HL-60/S4 treated with retinoic acid at 250 ng/mL for 4 days and 3 days (cell line): ENCODE data around the gene MICU1.

ENCODE experiments used
- in situ Hi-C: fragments of 300-500 bp; cut with MboI; formaldehyde crosslinking; loops from 2 replicates; pipeline ENCODE4 v1.7.0; 2022; ENCODE audit warnings: low sequenced_read_pairs

Gene MICU1

GRCh38 chr10:72630144-72630543 is 4.3 kb upstream of the MICU1 start:
- in situ Hi-C loops, result no loop called here

- in situ Hi-C loops, result no loop called here
These were observed 520 bp upstream of the MICU1 start for GRCh38 chr10:72626444-72626754.

- in situ Hi-C loops, result no loop called here
These were observed 637 bp downstream of the MICU1 start for GRCh38 chr10:72625276-72625607.

DNA sequence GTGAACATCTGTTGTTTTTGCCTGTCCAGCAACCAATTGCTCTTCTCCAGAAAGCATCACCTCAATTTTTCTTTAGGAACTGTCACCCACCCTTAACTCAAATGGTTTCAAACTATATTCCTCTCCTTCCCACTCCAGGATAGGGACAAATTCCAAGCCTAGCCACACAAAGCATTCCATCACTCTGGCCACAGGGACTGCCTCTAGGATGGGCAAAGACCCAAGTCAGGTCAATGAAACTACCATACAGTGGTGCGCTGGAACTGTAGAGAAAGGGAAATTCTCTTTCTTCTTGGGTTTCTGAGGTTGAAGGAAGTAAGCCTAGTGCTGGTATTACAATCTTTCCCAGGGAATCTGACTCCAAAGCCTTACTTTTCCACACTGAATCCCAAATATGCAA is 3.6 kb downstream of the MICU1 start:
- in situ Hi-C loops, result no loop called here

DNA sequence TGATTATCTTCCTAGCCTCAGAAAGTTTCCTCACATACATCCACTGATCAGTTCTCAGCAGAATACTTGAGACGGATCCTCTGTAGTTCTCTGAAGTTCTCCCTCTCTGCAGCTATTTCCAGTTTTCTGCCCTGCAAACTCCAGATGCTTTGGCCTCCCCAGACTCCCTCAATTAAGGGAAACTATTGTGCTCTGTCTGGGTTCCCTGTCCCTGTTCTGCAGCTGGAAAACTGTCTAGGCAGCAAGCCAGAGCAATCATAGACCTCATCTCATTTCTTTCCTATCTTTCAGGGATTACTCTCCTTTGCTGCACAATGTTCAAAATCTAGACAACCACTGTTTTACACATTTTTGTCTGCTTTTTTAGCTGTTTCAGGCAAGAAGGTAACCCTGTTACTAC is 9.2 kb downstream of the MICU1 start:
- in situ Hi-C loops, result no loop called here

- in situ Hi-C loops, result no loop called here
These were observed 9.9 kb downstream of the MICU1 start for GRCh38 chr10:72615970-72616369.

DNA sequence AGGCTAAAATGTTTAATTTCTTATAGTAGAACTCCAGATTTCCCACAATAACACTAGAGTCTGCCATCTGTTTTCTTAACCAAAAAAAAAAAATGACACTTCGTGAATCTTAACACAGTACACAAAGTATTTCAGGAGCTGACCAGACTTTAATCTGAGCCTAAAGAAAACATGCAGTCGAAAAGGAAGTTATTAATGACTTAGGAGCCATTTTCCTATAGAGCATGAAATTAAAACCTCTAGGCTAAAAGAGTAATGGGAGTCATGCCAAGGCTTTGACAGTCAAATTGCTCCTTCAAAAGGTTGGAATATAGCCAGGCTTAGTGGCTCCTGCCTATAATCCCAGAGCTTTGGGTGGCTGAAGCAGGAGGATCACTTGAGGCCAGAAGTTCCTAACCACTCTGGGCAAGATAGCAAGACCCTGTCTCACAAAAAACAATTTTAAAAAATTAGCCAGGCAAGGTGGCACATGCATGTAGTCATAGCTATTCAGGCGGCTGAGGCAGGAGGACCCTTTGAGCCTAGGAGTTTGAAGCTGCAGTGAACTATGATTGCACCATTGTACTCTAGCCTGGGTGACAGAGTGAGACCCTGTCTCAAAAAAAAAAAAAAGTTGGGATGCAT is 13.6 kb downstream of the MICU1 start:
- in situ Hi-C loops, result no loop called here

GRCh38 chr10:72611783-72612182 is 14.1 kb downstream of the MICU1 start:
- in situ Hi-C loops, result no loop called here

DNA sequence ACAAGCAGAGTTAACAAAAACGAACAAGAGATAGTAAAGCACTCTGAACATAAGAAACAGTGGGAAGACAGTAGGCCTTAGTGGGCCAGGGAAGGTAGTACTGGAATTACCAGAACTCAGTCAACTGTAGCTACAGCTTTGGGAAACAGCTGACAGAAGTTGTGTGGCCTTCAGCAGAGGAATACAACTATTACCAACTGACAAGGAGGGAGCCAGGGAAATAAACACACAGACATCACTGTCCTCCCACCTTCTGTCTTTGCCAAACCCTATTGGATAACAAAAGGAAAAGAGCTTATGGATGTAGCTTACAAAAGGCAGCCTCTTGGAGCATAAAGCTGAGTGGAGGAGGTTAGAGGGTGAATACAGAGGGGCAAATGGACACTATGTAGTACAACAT is 15.4 kb downstream of the MICU1 start:
- in situ Hi-C loops, result no loop called here

GRCh38 chr10:72605122-72605521 is 20.8 kb downstream of the MICU1 start:
- in situ Hi-C loops, result no loop called here

DNA sequence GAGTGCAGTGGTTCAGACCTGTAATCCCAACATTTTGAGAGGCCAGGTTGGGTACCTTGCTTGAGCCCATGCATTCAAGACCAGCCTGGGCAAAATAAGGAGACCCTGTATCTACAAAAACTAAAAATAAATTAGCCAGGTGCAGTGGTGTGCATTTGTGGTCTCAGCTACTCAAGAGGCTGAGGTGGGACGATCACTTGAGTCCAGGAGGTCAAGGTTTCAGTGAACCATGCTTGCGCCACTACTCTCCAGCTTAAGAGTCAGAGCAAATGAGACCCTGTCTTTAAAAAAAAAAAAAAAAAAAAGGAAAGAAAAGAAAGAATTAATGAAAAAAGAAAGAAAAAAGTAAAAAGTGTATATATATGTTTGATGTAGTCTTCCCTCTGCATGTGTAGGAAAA is 24.7 kb downstream of the MICU1 start:
- in situ Hi-C loops, result no loop called here

- in situ Hi-C loops, result no loop called here
These were observed 26.8 kb downstream of the MICU1 start for GRCh38 chr10:72598769-72599701.

GRCh38 chr10:72597897-72598296 is 28.0 kb downstream of the MICU1 start:
- in situ Hi-C loops, result no loop called here

GRCh38 chr10:72595436-72595835 is 30.4 kb downstream of the MICU1 start:
- in situ Hi-C loops, result no loop called here

- in situ Hi-C loops, result no loop called here
These were observed 31.9 kb downstream of the MICU1 start for GRCh38 chr10:72593963-72594362.

DNA sequence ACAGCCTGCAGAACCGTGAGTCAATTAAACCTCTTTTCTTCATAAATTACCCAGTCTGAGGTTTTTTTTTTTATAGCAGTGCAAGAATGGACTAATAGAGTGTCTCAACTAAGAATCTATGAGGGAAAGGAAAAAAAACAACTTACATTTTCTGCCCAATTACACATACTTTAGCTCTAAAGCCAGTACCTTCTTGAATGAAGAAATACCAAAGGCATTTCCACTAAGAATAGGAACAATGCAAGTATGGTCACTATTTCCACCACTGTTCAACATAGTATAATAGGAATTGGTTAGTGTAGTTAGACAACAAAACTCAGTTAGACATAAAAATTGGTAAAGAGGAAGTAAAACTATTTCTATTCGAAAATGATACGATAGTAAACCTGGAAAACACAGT is 37.6 kb downstream of the MICU1 start:
- in situ Hi-C loops, result no loop called here

- in situ Hi-C loops, result no loop called here
These were observed 38.3 kb downstream of the MICU1 start for GRCh38 chr10:72587568-72587967.

DNA sequence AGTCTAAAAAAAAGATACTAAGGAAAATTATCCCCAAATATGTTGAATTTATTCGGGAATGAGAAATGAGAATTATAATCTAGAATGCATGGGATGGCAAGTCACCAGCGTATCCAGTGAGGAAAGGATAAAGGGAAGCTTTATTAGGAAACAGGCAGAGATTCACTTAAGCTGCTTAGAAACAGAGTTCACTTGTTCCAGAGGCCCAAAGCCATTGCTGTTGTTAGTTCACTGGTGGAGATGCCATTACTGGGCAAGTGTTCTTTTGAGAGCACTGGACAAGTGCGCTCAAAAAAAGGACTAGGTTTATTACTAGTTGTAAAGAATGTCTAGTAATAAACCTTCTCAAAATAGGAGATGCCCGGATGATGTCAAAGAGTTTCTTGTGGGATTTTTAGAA is 51.2 kb downstream of the MICU1 start:
- in situ Hi-C loops, result no loop called here

GRCh38 chr10:72573079-72573478 is 52.8 kb downstream of the MICU1 start:
- in situ Hi-C loops, result no loop called here

DNA sequence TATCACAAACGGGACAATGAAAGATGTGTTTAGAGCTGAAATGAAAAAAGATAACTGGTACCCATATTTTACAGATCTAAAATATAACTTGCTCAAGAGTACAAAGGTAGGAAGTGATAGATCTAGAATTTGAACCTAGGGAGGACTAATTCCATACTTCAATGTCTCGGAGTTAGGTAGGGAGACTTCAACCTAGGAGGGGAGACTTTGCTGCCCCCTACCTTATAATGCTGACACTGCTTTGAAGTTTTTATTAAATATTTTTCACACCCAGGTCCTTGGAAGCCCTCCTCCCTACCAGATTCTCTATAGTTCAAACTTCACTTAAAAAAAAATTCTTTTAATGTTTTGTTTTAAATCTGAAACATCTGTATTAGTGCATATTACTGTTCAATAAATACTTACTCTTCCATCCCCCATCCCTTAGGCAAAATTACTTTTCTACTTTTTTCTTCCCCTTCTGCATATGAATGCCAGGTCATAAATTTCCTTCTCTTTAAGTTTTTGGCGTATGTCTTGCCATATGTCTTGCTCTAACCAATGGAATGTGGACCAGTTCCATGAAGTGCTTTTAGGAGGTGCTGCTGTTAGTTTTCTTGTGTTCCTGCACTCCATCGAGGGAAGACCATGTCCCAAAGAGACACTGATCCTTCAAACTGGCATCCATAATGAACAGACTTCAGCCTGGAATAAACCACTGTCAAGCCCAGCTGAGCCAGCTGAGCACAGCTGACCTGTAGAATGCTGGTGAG is 57.8 kb downstream of the MICU1 start:
- in situ Hi-C loops, result no loop called here

DNA sequence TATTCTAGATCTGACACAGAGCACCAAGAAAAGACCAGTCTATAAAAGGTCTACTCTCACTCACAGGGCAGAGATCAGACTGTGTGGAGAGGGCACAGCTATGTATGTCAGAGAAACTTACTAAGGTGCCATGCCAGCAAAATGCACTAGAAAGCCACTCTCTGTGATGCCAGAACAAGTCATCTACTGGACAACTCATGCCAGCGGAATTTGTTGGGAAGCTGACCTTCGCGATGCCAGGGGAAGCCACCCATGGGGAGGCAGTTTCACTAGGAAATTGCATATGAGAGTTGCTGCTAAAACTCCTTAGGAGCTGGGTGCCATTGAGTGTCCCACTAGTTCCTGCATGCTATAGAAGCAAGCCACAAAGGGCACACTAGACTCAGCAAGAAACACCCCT is 58.5 kb downstream of the MICU1 start:
- in situ Hi-C loops, result no loop called here

DNA sequence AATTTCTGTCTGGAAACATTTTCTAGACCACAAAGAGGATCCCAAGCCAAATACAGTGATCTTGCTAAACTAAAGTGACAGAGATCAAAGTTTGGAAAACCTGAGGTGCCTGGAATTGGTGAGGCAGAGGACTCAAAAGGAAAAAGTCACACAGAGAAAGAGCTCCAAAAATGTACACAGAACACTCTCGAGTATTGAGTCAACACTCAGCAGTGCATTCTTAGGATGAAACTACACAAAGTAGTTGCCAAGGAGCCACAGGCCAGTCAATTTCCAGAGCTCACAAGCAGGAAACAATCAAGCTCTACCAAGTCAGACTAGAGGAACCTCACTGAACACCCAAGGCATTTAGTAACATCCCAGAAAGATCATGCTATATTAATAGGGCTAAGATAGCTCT is 61.3 kb downstream of the MICU1 start:
- in situ Hi-C loops, result no loop called here
